ENCODE results near the gene BPIFB3. TPM values are rescaled to one million over a fixed set of nuclear protein-coding genes. Genes with fewer than 3 reads are reported as not detected.
"Not testable (repeated sequence)": the region's sequence is repeated elsewhere in the genome, so short reads cannot be mapped to it uniquely, and the experiment has no call there.

The BPIFB3 gene
- total and polyA plus RNA-seq, 2 donors = not detected

DNA sequence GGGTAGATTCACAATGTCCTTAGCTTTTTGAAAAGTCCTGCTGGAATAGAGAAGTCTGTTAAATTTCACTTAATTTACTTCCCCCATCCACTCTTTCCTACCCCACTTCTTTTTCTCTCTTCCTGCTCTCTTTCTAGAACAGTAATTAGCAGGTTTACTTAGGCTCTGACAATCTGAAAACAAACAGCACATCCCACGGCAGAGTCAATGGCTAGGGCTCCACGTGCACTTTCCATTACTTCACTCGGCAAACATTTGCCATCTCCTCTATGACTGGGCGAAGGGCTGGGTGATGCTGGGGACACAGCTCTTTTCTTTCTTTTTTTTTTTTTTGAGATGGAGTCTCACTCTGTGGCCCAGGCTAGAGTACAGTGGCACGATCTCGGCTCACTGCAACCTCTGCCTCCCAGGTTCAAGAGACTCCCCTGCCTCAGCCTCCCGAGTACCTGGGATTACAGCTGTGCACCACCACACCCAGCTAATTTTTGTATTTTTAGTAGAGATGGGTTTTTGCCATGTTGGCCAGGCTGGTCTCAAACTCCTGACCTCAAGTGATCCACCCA, 52.4 kb downstream of the BPIFB3 start:
- H3K27ac ChIP-seq (ENCODE audit: low read depth); H3K4me3 ChIP-seq (ENCODE audit: low read depth, low read length); H3K36me3 ChIP-seq (ENCODE audit: insufficient read depth); H3K4me1 ChIP-seq (ENCODE audit: insufficient read depth); DNase-seq (ENCODE audit: extremely low spot score): not testable (repeated sequence)
- 61% methylated on average over 7 of the region's 7 CpGs for WGBS

DNA sequence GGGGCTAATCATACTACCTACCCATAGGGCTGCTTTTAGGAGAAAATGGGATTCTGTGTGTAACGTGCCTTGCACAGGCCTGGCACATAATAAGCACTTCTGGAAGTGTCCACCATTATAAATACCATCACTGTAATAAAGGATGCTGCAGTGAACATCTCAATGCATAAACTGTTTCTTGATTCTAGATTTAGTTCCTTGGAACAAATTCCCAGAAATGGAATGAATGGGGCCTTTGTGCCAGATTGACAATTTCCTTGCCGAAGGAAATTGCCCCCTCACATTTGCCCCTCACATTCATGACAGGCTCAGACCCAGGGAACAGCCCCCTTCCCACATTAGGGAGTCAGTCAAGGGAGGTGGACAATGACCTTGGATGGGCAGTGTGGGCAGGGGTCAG, 55.0 kb downstream of the BPIFB3 start:
- no peak overlapping the region for H3K27ac ChIP-seq (ENCODE audit: low read depth)
- H3K4me1 ChIP-seq (ENCODE audit: insufficient read depth) = no peaks in the 10 kb centered on the region
- DNase-seq (ENCODE audit: extremely low spot score) = no peak
- H3K36me3 ChIP-seq (ENCODE audit: insufficient read depth) = no peaks in the 10 kb centered on the region
- 56% methylated on average over 2 of the region's 2 CpGs for WGBS
- no peak overlapping the region for H3K4me3 ChIP-seq (ENCODE audit: low read depth, low read length)

DNA sequence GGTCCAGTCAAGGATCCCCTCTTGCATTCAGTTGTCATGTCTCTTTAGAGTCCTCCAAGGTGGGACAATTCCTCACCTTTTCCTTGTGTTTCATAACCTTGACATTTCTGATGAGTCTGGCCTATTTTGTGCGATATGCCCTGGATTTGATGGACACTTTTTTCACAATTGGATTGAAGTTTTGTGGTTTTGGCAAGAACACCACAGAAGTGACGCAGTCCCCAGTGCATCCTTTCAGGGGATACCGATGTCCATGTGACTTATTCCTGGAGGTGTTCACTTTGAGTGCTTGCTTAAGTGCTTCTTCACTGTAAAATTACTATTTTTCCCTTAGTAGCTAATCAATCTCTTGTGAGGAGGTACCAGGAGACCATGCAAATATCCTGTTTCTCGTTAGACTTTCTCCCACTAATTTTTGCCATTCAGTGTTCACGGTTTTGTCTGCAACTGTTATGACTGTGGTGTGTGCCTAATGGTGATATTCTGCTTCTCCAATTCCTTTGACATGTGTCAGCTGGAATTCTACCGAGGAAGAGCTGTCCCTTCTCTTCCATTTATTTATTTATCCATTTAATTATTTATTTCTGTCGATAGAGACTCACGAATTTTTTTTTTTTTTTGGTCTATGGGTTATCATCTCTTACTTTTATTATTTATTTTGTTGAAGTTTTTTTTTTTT, 56.6 kb downstream of the BPIFB3 start:
- DNase-seq (ENCODE audit: extremely low spot score) = no peak
- 79% methylated on average over 8 of the region's 8 CpGs for WGBS
- Histone ChIP-seq H3K4me1 (ENCODE audit: insufficient read depth) (no peaks in the 10 kb centered on the region), H3K4me3 (ENCODE audit: low read depth, low read length) (no peak overlapping the region), H3K36me3 (ENCODE audit: insufficient read depth) (no peaks in the 10 kb centered on the region), H3K27ac (ENCODE audit: low read depth) (no peak overlapping the region)

DNA sequence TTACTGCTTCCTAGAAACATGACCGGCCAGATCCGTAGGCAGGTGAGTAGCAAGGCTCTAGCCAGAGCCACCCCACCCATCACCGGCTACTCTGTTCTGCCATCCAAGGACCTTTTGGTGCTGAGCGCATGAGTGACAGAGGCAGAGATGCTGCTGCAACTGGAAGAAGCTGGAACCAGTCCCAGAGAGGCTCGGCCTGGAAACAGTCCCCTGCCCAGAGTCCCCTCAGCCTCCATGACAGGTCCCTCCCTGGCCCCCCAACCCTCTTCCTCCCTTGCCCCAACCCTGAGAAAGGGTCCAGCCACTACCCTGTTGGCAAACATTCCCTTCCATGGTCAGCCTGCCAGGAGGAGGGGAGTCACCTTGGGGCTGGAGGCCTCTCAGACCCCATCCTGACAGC, 57.6 kb downstream of the BPIFB3 start:
- Histone ChIP-seq H3K4me3 (ENCODE audit: low read depth, low read length) (no peak overlapping the region), H3K27ac (ENCODE audit: low read depth) (no peak overlapping the region), H3K4me1 (ENCODE audit: insufficient read depth) (no peaks in the 10 kb centered on the region), H3K36me3 (ENCODE audit: insufficient read depth) (no peaks in the 10 kb centered on the region)
- DNase-seq (ENCODE audit: extremely low spot score) = no peak
- 85% methylated on average over 5 of the region's 5 CpGs for WGBS

DNA sequence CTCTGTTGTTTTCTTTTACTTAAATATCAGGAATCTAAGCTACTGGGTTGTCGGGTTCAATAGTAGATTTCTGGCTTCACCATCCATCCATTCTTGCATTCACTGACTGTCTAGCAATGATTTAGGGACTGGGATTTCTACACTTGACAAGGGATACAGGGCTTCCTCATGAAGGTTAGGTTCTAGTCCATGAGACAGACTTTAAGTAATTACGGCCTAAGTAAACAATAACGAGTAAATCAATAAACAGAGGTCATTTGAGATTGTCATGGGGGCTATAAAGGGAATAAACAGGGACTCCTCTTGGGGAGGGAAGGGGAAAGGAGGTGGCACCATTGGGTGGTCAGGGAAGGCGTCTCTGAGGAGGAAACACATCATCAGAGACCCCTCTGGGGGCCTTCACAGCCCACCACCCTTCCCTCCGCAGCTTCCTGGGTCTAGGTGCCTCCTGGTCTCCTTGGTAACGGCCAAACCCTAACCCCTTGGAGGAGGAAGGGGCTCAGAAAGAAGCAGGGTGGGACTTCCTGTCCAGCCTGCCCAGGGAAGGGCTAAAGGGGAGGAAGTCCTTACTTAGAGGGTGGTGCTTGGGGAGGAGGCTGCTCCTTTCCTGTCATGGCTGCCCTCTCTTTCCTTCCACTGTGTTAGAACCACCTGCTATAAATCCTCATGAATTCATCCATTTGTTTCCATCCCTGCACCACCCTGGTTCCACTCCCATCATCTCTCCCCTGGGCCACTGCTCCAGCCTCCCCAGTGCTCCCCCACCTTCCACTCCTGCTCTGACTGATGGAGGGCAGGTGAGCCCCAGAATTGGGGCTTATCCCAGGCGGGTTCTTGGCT, 59.1 kb downstream of the BPIFB3 start:
- DNase-seq (ENCODE audit: extremely low spot score) = no peak
- H3K4me3 ChIP-seq (ENCODE audit: low read depth, low read length) = no peak overlapping the region
- 70% methylated on average over 7 of the region's 7 CpGs for whole genome bisulfite sequencing
- H3K36me3 ChIP-seq (ENCODE audit: insufficient read depth) = no peaks in the 10 kb centered on the region
- H3K27ac ChIP-seq (ENCODE audit: low read depth) = no peak overlapping the region
- no peaks in the 10 kb centered on the region for H3K4me1 ChIP-seq (ENCODE audit: insufficient read depth)

DNA sequence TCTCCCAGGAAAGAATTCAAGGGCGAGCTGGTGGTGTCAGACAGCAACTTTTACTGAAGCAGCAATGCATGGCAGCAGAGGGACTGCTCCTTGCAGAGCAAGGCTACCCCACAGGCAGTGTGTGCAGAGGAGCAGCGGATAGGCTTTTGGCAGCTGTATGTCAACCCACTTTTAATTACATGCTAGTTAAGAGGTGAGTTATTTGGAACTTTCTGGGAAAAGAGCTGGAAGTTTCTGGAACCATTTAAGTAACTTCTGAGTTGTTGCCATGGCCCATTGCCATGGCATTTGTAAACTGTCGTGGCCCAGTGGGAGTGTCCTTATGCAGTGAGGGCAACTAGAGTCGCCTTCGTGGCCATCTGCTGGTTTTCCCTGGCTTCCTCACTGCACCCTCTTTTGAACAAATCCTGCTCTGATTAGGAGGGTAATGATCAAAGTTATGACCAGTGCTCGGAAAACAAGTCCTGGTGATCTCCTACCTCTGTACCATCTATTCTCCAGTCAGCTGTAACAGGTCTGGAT, 59.7 kb downstream of the BPIFB3 start:
- Histone ChIP-seq H3K27ac (ENCODE audit: low read depth) (no peak overlapping the region), H3K36me3 (ENCODE audit: insufficient read depth) (no peaks in the 10 kb centered on the region), H3K4me1 (ENCODE audit: insufficient read depth) (no peaks in the 10 kb centered on the region), H3K4me3 (ENCODE audit: low read depth, low read length) (no peak overlapping the region)
- no peak for DNase-seq (ENCODE audit: extremely low spot score)
- WGBS = 61% methylated on average over 6 of the region's 6 CpGs

DNA sequence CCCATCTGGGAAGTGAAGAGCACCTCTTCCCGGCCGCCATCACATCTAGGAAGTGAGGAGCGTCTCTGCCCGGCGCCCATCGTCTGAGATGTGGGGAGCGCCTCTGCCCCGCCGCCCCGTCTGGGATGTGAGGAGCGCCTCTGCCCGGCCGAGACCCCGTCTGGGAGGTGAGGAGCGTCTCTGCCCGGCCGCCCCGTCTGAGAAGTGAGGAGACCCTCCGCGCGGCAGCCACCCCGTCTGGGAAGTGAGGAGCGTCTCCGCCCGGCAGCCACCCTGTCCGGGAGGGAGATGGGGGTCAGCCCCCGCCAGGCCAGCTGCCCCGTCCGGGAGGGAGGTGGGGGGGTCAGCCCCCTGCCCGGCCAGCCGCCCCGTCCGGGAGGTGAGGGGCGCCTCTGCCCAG, 61.8 kb downstream of the BPIFB3 start:
- not testable (repeated sequence) for DNase-seq (ENCODE audit: extremely low spot score); H3K27ac ChIP-seq (ENCODE audit: low read depth)
- WGBS = 94% methylated on average over 32 of the region's 34 CpGs

DNA sequence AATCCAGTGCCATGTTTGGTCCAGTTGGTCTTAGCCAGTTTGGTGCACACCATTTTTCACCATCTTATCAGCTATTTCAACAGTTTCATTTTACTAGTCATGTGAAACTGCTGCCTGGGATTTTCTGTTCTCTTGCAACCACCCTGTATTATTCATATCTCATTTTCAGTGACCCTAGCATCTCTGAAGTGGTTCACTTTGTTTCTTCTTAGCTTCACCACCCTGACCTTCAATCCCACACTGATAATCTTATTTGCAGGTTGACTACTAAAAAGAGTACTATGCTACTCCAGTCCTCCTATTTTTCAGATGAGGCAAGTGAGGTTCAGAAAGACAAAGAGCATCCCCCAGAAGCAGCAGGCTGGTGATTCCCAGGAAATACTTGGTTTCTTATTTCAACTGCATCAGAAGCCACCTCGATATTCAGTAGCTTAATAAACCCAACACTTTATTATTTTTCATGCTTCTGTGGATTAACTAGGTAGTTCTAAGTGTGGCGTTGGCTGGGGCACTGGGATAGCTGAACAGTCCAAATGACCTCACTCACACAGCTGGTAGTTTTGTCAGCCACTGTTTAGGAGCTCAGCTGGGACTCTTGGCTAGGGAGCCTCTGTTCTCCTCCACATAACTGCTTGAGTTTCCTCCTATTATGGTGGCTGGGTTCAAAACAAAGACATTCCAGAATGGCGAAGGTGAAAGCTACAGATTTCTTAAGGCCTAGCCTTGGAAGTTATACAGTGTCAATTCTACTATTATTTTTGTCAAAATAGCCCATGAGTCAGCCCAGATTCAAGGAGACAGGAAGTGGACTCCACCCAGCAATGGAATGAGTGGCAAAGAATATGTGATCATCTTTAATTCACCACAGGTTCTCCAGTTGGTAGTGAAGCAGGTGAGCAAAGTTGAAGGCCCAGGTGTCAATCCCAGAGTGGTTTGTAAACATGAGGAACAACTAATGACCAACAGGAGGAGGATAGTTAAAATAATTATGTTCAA, 66.3 kb downstream of the BPIFB3 start:
- no peaks in the 10 kb centered on the region for H3K36me3 ChIP-seq (ENCODE audit: insufficient read depth)
- 79% methylated on average over 3 of the region's 3 CpGs for WGBS
- no peak for DNase-seq (ENCODE audit: extremely low spot score)
- H3K4me1 ChIP-seq (ENCODE audit: insufficient read depth) = no peaks in the 10 kb centered on the region
- H3K4me3 ChIP-seq (ENCODE audit: low read depth, low read length) = no peak overlapping the region
- H3K27ac ChIP-seq (ENCODE audit: low read depth) = no peak overlapping the region

More for the DNA sequence above, 61.8 kb downstream of the BPIFB3 start:
- not testable (repeated sequence) for H3K36me3 ChIP-seq (ENCODE audit: insufficient read depth); H3K4me1 ChIP-seq (ENCODE audit: insufficient read depth); H3K4me3 ChIP-seq (ENCODE audit: low read depth, low read length)

DNA sequence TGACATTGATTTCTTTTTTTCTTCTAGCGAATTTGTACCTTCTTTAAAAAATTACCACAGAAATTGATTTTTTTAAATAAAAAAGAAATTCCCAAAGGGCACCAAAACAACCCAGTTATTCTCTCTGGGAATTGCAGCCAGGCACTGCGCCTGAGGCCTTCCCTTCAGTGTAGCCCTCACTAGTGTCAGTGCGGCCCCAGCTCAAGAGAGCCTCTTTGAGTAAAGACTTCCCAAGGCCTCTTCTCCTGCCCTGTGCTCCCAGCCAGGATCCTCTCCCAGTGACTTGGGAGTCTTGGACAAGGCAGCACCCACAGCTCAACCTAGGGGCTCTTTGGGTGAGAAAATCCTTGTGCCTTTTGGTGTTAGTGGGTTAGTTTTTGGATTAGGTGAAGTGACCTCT, 67.2 kb downstream of the BPIFB3 start:
- no peak for DNase-seq (ENCODE audit: extremely low spot score)
- no peak overlapping the region for H3K27ac ChIP-seq (ENCODE audit: low read depth)
- H3K4me1 ChIP-seq (ENCODE audit: insufficient read depth) = no peaks in the 10 kb centered on the region
- 95% methylated on average over 3 of the region's 3 CpGs for WGBS
- H3K4me3 ChIP-seq (ENCODE audit: low read depth, low read length) = no peak overlapping the region
- no peaks in the 10 kb centered on the region for H3K36me3 ChIP-seq (ENCODE audit: insufficient read depth)

DNA sequence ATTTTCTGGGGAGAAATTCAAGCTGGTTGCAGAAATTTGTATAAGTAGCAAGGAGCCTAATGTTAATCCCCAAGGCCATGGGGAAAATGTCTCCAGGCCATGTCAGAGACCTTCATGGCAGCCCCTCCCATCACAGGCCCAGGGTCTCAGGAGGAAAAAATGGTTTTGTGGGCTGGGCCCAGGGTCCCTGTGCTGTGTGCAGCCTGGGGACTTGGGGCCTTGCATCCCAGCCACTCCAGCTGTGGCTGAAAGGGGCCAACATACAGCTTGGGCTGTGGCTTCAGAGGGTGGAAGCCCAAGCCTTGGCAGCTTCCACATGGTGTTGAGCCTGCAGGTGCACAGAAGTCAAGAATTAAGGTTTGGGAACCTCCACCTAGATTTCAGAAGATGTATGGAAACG, 68.6 kb downstream of the BPIFB3 start:
- H3K4me1 ChIP-seq (ENCODE audit: insufficient read depth); H3K27ac ChIP-seq (ENCODE audit: low read depth); H3K36me3 ChIP-seq (ENCODE audit: insufficient read depth); H3K4me3 ChIP-seq (ENCODE audit: low read depth, low read length); DNase-seq (ENCODE audit: extremely low spot score): not testable (repeated sequence)
- 45% methylated on average over 1 of the region's 1 CpG for WGBS
